K562 (cell line): ENCODE results near the gene MCM5.

ENCODE experiments used
- CBX3 ChIP-seq, 2 experiments: IDR thresholded peaks; 1 replicate in 1 of 2; 2 replicates in 1 of 2; pipeline ENCODE4 v1.6.1; 2012; ENCODE audit warnings: inconsistent platforms in 2 of 2, low read length in 2 of 2, borderline replicate concordance in 1 of 2, control low read depth in 1 of 2
- CTCF ChIP-seq, 3 experiments: IDR thresholded peaks in 2 of 3; conservative IDR thresholded peaks in 1 of 3; 2 replicates each; pipeline ENCODE4 v1.5.1; 2011 to 2012; ENCODE audit warnings: low read length in 3 of 3, mild to moderate bottlenecking in 3 of 3, control low read depth in 2 of 3, improper control_type of control experiment in 1 of 3, inconsistent platforms in 1 of 3, low read depth in 1 of 3, mixed read lengths in 1 of 3, moderate library complexity in 1 of 3; ENCODE audit not compliant: insufficient read depth in 2 of 3
- E2F1 ChIP-seq: sonication (generic); formaldehyde crosslinking; IDR thresholded peaks from 2 replicates; pipeline ENCODE4 v1.8.1; 2023; ENCODE audit warnings: mild to moderate bottlenecking, missing genetic modification reagents, moderate library complexity
- E2F4 ChIP-seq: sonication (generic); formaldehyde crosslinking; IDR thresholded peaks from 2 replicates; pipeline ENCODE4 v1.8.0; 2022; ENCODE audit warnings: mild to moderate bottlenecking, low read depth, missing genetic modification reagents
- ETS1 ChIP-seq: conservative IDR thresholded peaks from 2 replicates; pipeline ENCODE4 v1.6.1; 2011; ENCODE audit warnings: low read depth, mild to moderate bottlenecking, low read length; ENCODE audit not compliant: control insufficient read depth
- GABPA ChIP-seq: fragments of 200-800 bp; sonication (Bioruptor generic); conservative IDR thresholded peaks from 2 replicates; pipeline ENCODE4 v1.6.1; 2016; ENCODE audit warnings: low read depth, missing genetic modification characterization, missing compliant biosample characterization
- HDAC6 ChIP-seq: IDR thresholded peaks from 2 replicates; pipeline ENCODE4 v1.6.1; 2012; ENCODE audit warnings: low read depth, mild to moderate bottlenecking, control low read depth, inconsistent platforms, low read length, moderate library complexity
- KLF16 ChIP-seq: IDR thresholded peaks from 2 replicates; pipeline ENCODE4 v1.6.1; 2016; ENCODE audit warnings: antibody characterized with exemption
- MAX ChIP-seq: sonication (generic); formaldehyde crosslinking; IDR thresholded peaks from 2 replicates; pipeline ENCODE4 v1.9.0; 2022; ENCODE audit warnings: mild to moderate bottlenecking, missing genetic modification reagents
- MTA1 ChIP-seq: fragments of 450-650 bp; IDR thresholded peaks from 2 replicates; pipeline ENCODE4 v1.6.1; 2017; ENCODE audit warnings: borderline replicate concordance
- POLR2AphosphoS5 ChIP-seq: IDR thresholded peaks from 2 replicates; pipeline ENCODE4 v1.6.1; 2011; ENCODE audit warnings: mild to moderate bottlenecking, low read depth, low read length, moderate library complexity; ENCODE audit not compliant: control insufficient read depth, insufficient read depth
- ZBTB40 ChIP-seq, 2 experiments: fragments of 450-650 bp in 1 of 2; sonication (generic) in 1 of 2; formaldehyde crosslinking in 1 of 2; IDR thresholded peaks; 2 replicates each; pipeline versions ENCODE4 v1.7.1 to v1.9.0; 2016 to 2022; ENCODE audit warnings: inconsistent platforms in 1 of 2, mild to moderate bottlenecking in 1 of 2, missing genetic modification reagents in 1 of 2
- ZNF398 ChIP-seq: fragments of 250-450 bp; sonication (Bioruptor Pico); IDR thresholded peaks from 2 replicates; pipeline ENCODE4 v1.8.0; 2021; ENCODE audit warnings: moderate library complexity, mild to moderate bottlenecking, inconsistent platforms

GRCh38 chr22:35397095-35397904, 2.6 kb upstream of the MCM5 start:
- no peak for TF ChIP-seq MAX
- TF ChIP-seq POLR2AphosphoS5, result no peak
- no peak for TF ChIP-seq CTCF (IDR thresholded peaks at IDR 0.05 in 2 of 3, conservative IDR thresholded peaks at IDR 0.05 in 1 of 3; ENCODE audit: insufficient read depth in 2 of 3, low read depth in 1 of 3, low read length in 3 of 3)
- TF ChIP-seq ZBTB40 (IDR thresholded peaks at IDR 0.05), result no peak
- TF ChIP-seq ZBTB40 (CRISPR knock-in tag; IDR thresholded peaks at IDR 0.05), result no peak
- TF ChIP-seq HDAC6, result no peak
- no peak for TF ChIP-seq MTA1
- TF ChIP-seq E2F1 (CRISPR knock-in tag), result no peak
- no peak for TF ChIP-seq ZNF398 (CRISPR knock-in tag)
- TF ChIP-seq ETS1, result no peak
- no peak for TF ChIP-seq KLF16
- TF ChIP-seq E2F4 (CRISPR knock-in tag), result no peak
- TF ChIP-seq CBX3 (IDR thresholded peaks at IDR 0.05; ENCODE audit: borderline replicate concordance in 1 of 2, low read length in 2 of 2), result no peak
- TF ChIP-seq GABPA (tag), result no peak
